GM12892 (cell line): ENCODE results near the gene GTPBP3.

ENCODE experiments used
- POLR2A ChIP-seq: IDR thresholded peaks from 2 replicates; pipeline ENCODE4 v1.6.1; 2011; ENCODE audit warnings: low read depth, low read length, control low read depth
- POLR2AphosphoS5 ChIP-seq: IDR thresholded peaks from 2 replicates; pipeline ENCODE4 v1.6.1; 2011; ENCODE audit warnings: low read depth, low read length, control low read depth

- TF ChIP-seq POLR2A (no peak), POLR2AphosphoS5 (no peak)
Measured at GRCh38 chr19:17332360-17332676, 5.0 kb upstream of the GTPBP3 start.
